ENCODE results near the gene DIRAS1. TPM values are rescaled to one million over a fixed set of nuclear protein-coding genes. Genes with fewer than 3 reads are reported as not detected.

DIRAS1 gene
- total and polyA plus RNA-seq, 3 donors from 2014 or later: 8.1 to 33.1 (median 22.5) TPM

GRCh38 chr19:2728783-2729387 lies 7.7 kb upstream of the DIRAS1 start:
- H3K4me1 ChIP-seq: peaks cover 6% of the 10 kb centered on the region
- WGBS, 2 donors: 87 to 90% methylated on average over 13 to 23 of the region's 23 CpGs
- H3K4me3 ChIP-seq: no peak overlapping the region
- DNase-seq: no peak
- H3K27ac ChIP-seq: no peak overlapping the region
- TF ChIP-seq, protein P1, sequence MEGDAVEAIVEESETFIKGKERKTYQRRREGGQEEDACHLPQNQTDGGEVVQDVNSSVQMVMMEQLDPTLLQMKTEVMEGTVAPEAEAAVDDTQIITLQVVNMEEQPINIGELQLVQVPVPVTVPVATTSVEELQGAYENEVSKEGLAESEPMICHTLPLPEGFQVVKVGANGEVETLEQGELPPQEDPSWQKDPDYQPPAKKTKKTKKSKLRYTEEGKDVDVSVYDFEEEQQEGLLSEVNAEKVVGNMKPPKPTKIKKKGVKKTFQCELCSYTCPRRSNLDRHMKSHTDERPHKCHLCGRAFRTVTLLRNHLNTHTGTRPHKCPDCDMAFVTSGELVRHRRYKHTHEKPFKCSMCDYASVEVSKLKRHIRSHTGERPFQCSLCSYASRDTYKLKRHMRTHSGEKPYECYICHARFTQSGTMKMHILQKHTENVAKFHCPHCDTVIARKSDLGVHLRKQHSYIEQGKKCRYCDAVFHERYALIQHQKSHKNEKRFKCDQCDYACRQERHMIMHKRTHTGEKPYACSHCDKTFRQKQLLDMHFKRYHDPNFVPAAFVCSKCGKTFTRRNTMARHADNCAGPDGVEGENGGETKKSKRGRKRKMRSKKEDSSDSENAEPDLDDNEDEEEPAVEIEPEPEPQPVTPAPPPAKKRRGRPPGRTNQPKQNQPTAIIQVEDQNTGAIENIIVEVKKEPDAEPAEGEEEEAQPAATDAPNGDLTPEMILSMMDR (IDR thresholded peaks at IDR 0.05): no peak
- TF ChIP-seq POLR2A (IDR thresholded peaks at IDR 0.05): no peak
- H3K36me3 ChIP-seq (ENCODE audit: low read depth, missing control alignments): no peaks in the 10 kb centered on the region
- H3K9me3 ChIP-seq: no peaks in the 10 kb centered on the region
- intact Hi-C loops (cut with DNase I; ENCODE audit: low total_unique reads): no loop called here
- H3K27me3 ChIP-seq: no peaks in the 10 kb centered on the region

DNA sequence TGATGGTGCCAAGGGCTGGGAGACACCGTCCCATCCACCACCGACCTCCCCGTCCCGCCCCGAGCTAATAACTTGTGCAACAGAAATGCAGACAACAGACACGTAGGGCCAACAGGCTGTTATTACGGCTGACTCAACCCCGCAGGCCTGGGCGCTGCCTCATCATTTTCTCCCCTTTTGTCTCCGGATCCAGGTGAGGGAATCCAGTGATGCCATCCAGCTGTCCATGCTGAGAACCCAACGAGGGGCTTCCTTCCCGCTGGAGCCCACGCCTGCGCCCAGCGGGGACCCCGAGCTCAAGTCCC lies 6.4 kb upstream of the DIRAS1 start:
- intact Hi-C loops (cut with DNase I; ENCODE audit: low total_unique reads): no loop called here
- TF ChIP-seq, protein P1 (IDR thresholded peaks at IDR 0.05): no peak
- TF ChIP-seq POLR2A (IDR thresholded peaks at IDR 0.05): no peak
- Histone ChIP-seq H3K4me1 (peaks cover 19% of the 10 kb centered on the region), H3K36me3 (ENCODE audit: low read depth, missing control alignments) (no peaks in the 10 kb centered on the region), H3K27ac (no peak overlapping the region), H3K4me3 (no peak overlapping the region), H3K9me3 (no peaks in the 10 kb centered on the region), H3K27me3 (no peaks in the 10 kb centered on the region)
- WGBS, 2 donors: 72 to 79% methylated on average over 8 to 16 of the region's 16 CpGs
- DNase-seq: no peak

DNA sequence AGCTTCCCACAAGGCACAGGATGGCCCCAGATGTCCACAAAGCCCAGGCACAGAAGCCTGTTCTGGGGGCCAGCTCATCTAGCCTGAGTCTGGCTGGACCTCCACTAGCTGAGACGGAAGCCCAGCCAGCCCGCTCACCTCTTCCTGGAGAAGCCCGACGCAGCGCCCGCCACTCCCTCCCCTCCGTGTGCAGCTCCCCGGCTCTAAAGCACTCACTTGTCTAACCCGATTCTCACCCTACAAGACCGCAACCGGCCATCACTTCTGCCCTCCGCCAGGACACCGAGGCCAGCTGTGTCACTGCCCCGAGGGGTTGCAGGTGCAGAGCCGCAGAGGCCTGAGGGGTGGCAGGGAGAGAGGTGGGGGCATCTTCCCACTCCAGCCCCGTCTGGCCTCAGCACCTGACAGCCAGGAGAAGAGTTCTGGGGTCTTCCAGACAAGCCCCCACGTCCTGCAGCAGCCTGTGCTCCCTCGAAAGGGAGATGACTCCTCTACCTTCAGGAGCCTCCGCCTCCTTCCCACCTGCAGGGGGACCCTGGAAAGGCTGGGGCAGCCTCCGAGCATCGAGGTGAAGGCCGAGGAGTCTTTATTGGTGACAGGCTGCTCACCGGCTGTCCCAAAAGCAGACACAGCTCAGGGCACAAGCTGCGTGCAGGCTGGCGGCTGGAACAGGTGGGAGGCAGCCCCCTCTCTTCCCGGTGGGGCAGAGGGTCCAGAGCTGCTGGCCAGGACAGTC lies 5.9 kb upstream of the DIRAS1 start:
- intact Hi-C loops (cut with DNase I; ENCODE audit: low total_unique reads): no loop called here
- WGBS, 2 donors: 32 to 65% methylated on average over 15 to 26 of the region's 26 CpGs
- no peak for DNase-seq
- Histone ChIP-seq H3K4me1 (peaks cover 23% of the 10 kb centered on the region), H3K4me3 (no peak overlapping the region), H3K27me3 (no peaks in the 10 kb centered on the region), H3K27ac (no peak overlapping the region), H3K36me3 (ENCODE audit: low read depth, missing control alignments) (no peaks in the 10 kb centered on the region), H3K9me3 (no peaks in the 10 kb centered on the region)
- TF ChIP-seq, protein P1 (IDR thresholded peaks at IDR 0.05): no peak
- TF ChIP-seq POLR2A (IDR thresholded peaks at IDR 0.05): no peak

- H3K9me3 ChIP-seq: no peaks in the 10 kb centered on the region
- 77 to 80% methylated on average over 11 to 15 of the region's 15 CpGs for WGBS, 2 donors
- H3K27ac ChIP-seq: no peak overlapping the region
- H3K27me3 ChIP-seq: no peaks in the 10 kb centered on the region
- H3K36me3 ChIP-seq (ENCODE audit: low read depth, missing control alignments): no peaks in the 10 kb centered on the region
- no peak overlapping the region for H3K4me3 ChIP-seq
- intact Hi-C loops (cut with DNase I; ENCODE audit: low total_unique reads): no loop called here
- H3K4me1 ChIP-seq: peaks cover 23% of the 10 kb centered on the region
- no peak for TF ChIP-seq POLR2A (IDR thresholded peaks at IDR 0.05)
- TF ChIP-seq, protein P1 (IDR thresholded peaks at IDR 0.05): no peak
- no peak for DNase-seq
Observed at GRCh38 chr19:2726160-2726855, 5.1 kb upstream of the DIRAS1 start.

Data from testis (tissue), 3 donors.